K562 (cell line): Measurements from ENCODE around the gene DPEP2NB.

Source experiments
- CTCF ChIP-seq, 3 experiments: IDR thresholded peaks in 2 of 3; conservative IDR thresholded peaks in 1 of 3; 2 replicates each; pipeline ENCODE4 v1.5.1; 2011 to 2012; ENCODE audit warnings: low read length in 3 of 3, mild to moderate bottlenecking in 3 of 3, control low read depth in 2 of 3, improper control_type of control experiment in 1 of 3, inconsistent platforms in 1 of 3, low read depth in 1 of 3, mixed read lengths in 1 of 3, moderate library complexity in 1 of 3; ENCODE audit not compliant: insufficient read depth in 2 of 3
- JUN ChIP-seq, 2 experiments: sonication (generic) in 1 of 2; formaldehyde crosslinking in 1 of 2; IDR thresholded peaks; 2 replicates each; pipeline versions ENCODE4 v1.6.1 to v1.8.0; 2012 to 2022; ENCODE audit warnings: borderline replicate concordance in 2 of 2, mild to moderate bottlenecking in 2 of 2, improper control_type of control experiment in 1 of 2, low read depth in 1 of 2, low read length in 1 of 2, missing genetic modification reagents in 1 of 2
- KDM2B ChIP-seq: fragments of 250-450 bp; sonication (Bioruptor Pico); IDR thresholded peaks from 2 replicates; pipeline ENCODE4 v1.8.0; 2021; ENCODE audit warnings: mild to moderate bottlenecking, moderate library complexity
- KDM5B ChIP-seq: fragments of 200-600 bp; sonication (generic); IDR thresholded peaks from 2 replicates; pipeline ENCODE4 v1.6.1; 2012; ENCODE audit warnings: low read depth, mild to moderate bottlenecking, moderate library complexity, low read length, control low read depth, inconsistent platforms; ENCODE audit not compliant: insufficient replicate concordance
- PATZ1 ChIP-seq: fragments of 250-450 bp; sonication (Bioruptor Pico); IDR thresholded peaks from 2 replicates; pipeline ENCODE4 v1.5.0; 2020; ENCODE audit warnings: mild to moderate bottlenecking, borderline replicate concordance
- PRDM10 ChIP-seq: fragments of 450-650 bp; IDR thresholded peaks from 2 replicates; pipeline ENCODE4 v1.6.1; 2018; ENCODE audit not compliant: partially characterized antibody
- ZBED1 ChIP-seq: IDR thresholded peaks from 2 replicates; pipeline ENCODE4 v1.6.1; 2014
- ZFX ChIP-seq: sonication (generic); formaldehyde crosslinking; IDR thresholded peaks from 2 replicates; pipeline ENCODE4 v1.8.0; 2022; ENCODE audit warnings: mild to moderate bottlenecking, missing genetic modification reagents, moderate library complexity

- TF ChIP-seq KDM5B, result no peak
- no peak for TF ChIP-seq ZFX (CRISPR knock-in tag)
- TF ChIP-seq KDM2B (CRISPR knock-in tag), result no peak
- no peak for TF ChIP-seq CTCF (IDR thresholded peaks at IDR 0.05 in 2 of 3, conservative IDR thresholded peaks at IDR 0.05 in 1 of 3; ENCODE audit: insufficient read depth in 2 of 3, low read depth in 1 of 3, low read length in 3 of 3)
- no peak for TF ChIP-seq PRDM10
- TF ChIP-seq ZBED1, result no peak
- TF ChIP-seq PATZ1, result no peak
- TF ChIP-seq JUN (IDR thresholded peaks at IDR 0.05; ENCODE audit: borderline replicate concordance, low read depth, low read length), result no peak
- no peak for TF ChIP-seq JUN (CRISPR knock-in tag; IDR thresholded peaks at IDR 0.05; ENCODE audit: borderline replicate concordance)
Observed at GRCh38 chr16:68031951-68032350, 16.2 kb upstream of the DPEP2NB start.
